Thyroid gland (tissue), 4 donors: ENCODE results near the gene CAST. TPM values are rescaled to one million over a fixed set of nuclear protein-coding genes. Genes with fewer than 3 reads are reported as not detected.

Experiments
- DNase-seq, 2 donors: peaks; one replicate each; pipeline ENCODE4 v3.0.0-alpha.2; 2019
- H3K27ac ChIP-seq, 3 donors: fragments of 200-600 bp; sonication (generic); 1 replicate in 2 of 3; 2 replicates in 1 of 3; pipeline ENCODE4 v1.5.1; 2016 to 2019; ENCODE audit warnings: mild to moderate bottlenecking in 1 of 3, moderate library complexity in 1 of 3
- H3K27me3 ChIP-seq: fragments of 200-600 bp; sonication (generic); one replicate; pipeline ENCODE4 v1.5.1; 2019
- H3K36me3 ChIP-seq, 2 donors: fragments of 200-600 bp; sonication (generic); one replicate each; pipeline ENCODE4 v1.5.1; 2016 to 2019
- H3K4me1 ChIP-seq, 2 donors: fragments of 200-600 bp; sonication (generic); one replicate each; pipeline ENCODE4 v1.5.1; 2017 to 2019
- H3K4me3 ChIP-seq, 3 donors: fragments of 200-600 bp; sonication (generic); replicated peaks in 1 of 3; 1 replicate in 2 of 3; 2 replicates in 1 of 3; pipeline ENCODE4 v1.5.1; 2016; ENCODE audit warnings: mild to moderate bottlenecking in 1 of 3
- H3K9me3 ChIP-seq: fragments of 200-600 bp; sonication (generic); one replicate; pipeline ENCODE4 v1.5.1; 2017
- CTCF ChIP-seq, 6 experiments: fragments of 200-600 bp in 3 of 6; fragments of 450-650 bp in 3 of 6; sonication (generic) in 3 of 6; IDR thresholded peaks; one replicate each; pipeline ENCODE4 v1.5.1; 2016 to 2019; ENCODE audit warnings: antibody characterized with exemption in 6 of 6, mild to moderate bottlenecking in 2 of 6, inconsistent platforms in 1 of 6, moderate library complexity in 1 of 6
- POLR2A ChIP-seq, 2 donors: fragments of 450-650 bp; IDR thresholded peaks; one replicate each; pipeline ENCODE4 v1.6.1; 2017; ENCODE audit warnings: antibody characterized with exemption in 2 of 2, mild to moderate bottlenecking in 2 of 2, moderate library complexity in 1 of 2
- WGBS, 2 donors: methylation state at CpG; one replicate each; pipeline ENCODE4 v1.1.5; 2017; 5-methylcytosine and 5-hydroxymethylcytosine counted together
- intact Hi-C: fragments of 100-400 bp; cut with DNase I; formaldehyde crosslinking; loops from one replicate; pipeline ENCODE4 v1.15.1; 2023
- total RNA-seq, 4 donors: library from RNA; depleted of rRNA; stranded (reverse); fragments of >200 nt; gene quantifications; one replicate each; pipeline ENCODE4 v1.2.3, GENCODE V29; 2016

CAST gene
- total RNA-seq, 4 donors from 2014 or later, result 177 to 278 (median 236) TPM

- Histone ChIP-seq H3K4me1 (peaks cover 37 to 53% of the 10 kb centered on the region in 2 donors), H3K27me3 (no peaks in the 10 kb centered on the region), H3K9me3 (no peaks in the 10 kb centered on the region), H3K36me3 (no peaks in the 10 kb centered on the region), H3K27ac (peak overlapping the region; percentile 24 to 84 (median 79)), H3K4me3 (no peak overlapping the region)
- TF ChIP-seq CTCF (IDR thresholded peaks at IDR 0.05) (no peak), POLR2A (IDR thresholded peaks at IDR 0.05) (no peak)
- DNase-seq, result peak; percentile 60 to 65
- intact Hi-C loops, result loop anchor here (10.0 kb wide), 1 partner anchor 107 kb away; no protein-coding TSS in a partner anchor
Measured at GRCh38 chr5:96721351-96721977, 59.3 kb downstream of the CAST start.

GRCh38 chr5:96725257-96725656 is 63.1 kb downstream of the CAST start:
- Histone ChIP-seq H3K36me3 (peaks cover under 1 to 5% of the 10 kb centered on the region in 2 donors), H3K4me1 (peaks cover 10 to 18% of the 10 kb centered on the region in 2 donors), H3K27me3 (no peaks in the 10 kb centered on the region), H3K27ac (no peak overlapping the region), H3K9me3 (no peaks in the 10 kb centered on the region), H3K4me3 (no peak overlapping the region)
- no peak for DNase-seq
- intact Hi-C loops, result loop anchor here (10.0 kb wide), 1 partner anchor 110 kb away; no protein-coding TSS in a partner anchor
- TF ChIP-seq POLR2A (IDR thresholded peaks at IDR 0.05), result no peak
- no peak for TF ChIP-seq CTCF (IDR thresholded peaks at IDR 0.05)
- 93 to 100% methylated on average over 1 of the region's 1 CpG for WGBS, 2 donors

DNA sequence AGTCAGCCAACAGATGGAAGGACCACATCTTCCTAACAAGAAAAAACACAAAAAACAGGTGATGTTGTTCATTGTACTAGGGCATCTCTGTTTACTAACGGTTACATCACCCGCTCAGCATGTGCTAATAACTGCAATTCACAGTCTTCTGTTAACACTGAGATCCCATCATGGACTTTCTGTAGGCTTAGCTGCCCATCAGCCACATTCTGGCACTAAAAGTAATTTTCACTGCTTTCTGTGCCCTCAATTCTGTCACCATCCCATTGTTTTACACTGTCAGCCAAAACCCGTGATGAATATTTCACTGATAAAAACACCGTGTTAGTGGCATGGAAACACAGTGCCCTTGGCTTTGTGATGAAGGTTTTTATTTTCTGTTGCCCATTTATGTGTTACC is 64.6 kb downstream of the CAST start:
- peaks cover 10 to 12% of the 10 kb centered on the region in 2 donors for H3K36me3 ChIP-seq
- no peak overlapping the region for H3K27ac ChIP-seq
- no peak for DNase-seq
- intact Hi-C loops, result loop anchor here (10.0 kb wide), 1 partner anchor 112 kb away; no protein-coding TSS in a partner anchor
- no peaks in the 10 kb centered on the region for H3K27me3 ChIP-seq
- H3K4me1 ChIP-seq, result peaks cover 0 to 2% of the 10 kb centered on the region in 2 donors
- WGBS, 2 donors, result 79 to 97% methylated on average over 4 of the region's 4 CpGs
- TF ChIP-seq CTCF (IDR thresholded peaks at IDR 0.05) (no peak), POLR2A (IDR thresholded peaks at IDR 0.05) (no peak)
- no peak overlapping the region for H3K4me3 ChIP-seq
- H3K9me3 ChIP-seq, result no peaks in the 10 kb centered on the region

- Histone ChIP-seq H3K4me3 (no peak overlapping the region), H3K9me3 (no peaks in the 10 kb centered on the region), H3K27me3 (no peaks in the 10 kb centered on the region), H3K27ac (no peak overlapping the region), H3K36me3 (peaks cover 12 to 15% of the 10 kb centered on the region in 2 donors), H3K4me1 (no peaks in the 10 kb centered on the region)
- no peak for TF ChIP-seq POLR2A (IDR thresholded peaks at IDR 0.05)
- peak in 3 of 6 experiments; percentile 32 to 41 (median 34) for TF ChIP-seq CTCF (IDR thresholded peaks at IDR 0.05)
- intact Hi-C loops, result loop anchor here (10.0 kb wide), 1 partner anchor 114 kb away; no protein-coding TSS in a partner anchor
- DNase-seq, result no peak
Measured at GRCh38 chr5:96729156-96729555, 67.0 kb downstream of the CAST start.

DNA sequence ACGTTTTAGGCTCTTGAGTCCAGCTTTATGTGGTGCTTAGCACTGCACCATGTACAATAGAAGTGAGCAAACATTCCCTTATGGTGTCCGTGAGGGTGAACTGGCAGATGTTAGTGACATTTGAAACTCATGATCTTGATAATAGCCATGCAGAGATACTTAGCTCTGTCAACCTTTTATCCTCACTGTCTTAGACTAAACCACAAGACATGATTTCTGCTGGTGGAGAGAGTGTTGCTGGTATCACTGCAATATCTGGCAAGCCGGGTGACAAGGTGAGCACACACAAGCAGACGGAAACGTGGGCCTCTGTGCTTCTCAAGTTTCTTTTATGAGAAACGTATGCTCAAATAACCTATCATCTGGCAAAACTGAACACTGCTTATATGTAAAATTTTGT is 68.4 kb downstream of the CAST start:
- no peak for DNase-seq
- TF ChIP-seq CTCF (IDR thresholded peaks at IDR 0.05), result no peak
- no peak for TF ChIP-seq POLR2A (IDR thresholded peaks at IDR 0.05)
- no peak overlapping the region for H3K27ac ChIP-seq

More for the DNA sequence above, 68.4 kb downstream of the CAST start:
- no peaks in the 10 kb centered on the region for H3K27me3 ChIP-seq
- peaks cover 0 to 5% of the 10 kb centered on the region in 2 donors for H3K4me1 ChIP-seq
- intact Hi-C loops, result no loop called here
- H3K36me3 ChIP-seq, result peaks cover 12 to 15% of the 10 kb centered on the region in 2 donors
- no peak overlapping the region for H3K4me3 ChIP-seq
- H3K9me3 ChIP-seq, result no peaks in the 10 kb centered on the region
- 87 to 91% methylated on average over 6 of the region's 6 CpGs for WGBS, 2 donors
